Measurements from ENCODE around the gene ANO4.

Gene ANO4

GRCh38 chr12:101013993-101014392, 219.4 kb downstream of the ANO4 start:
- in situ Hi-C loops (cut with MboI; ENCODE audit: low pct_unique_long_range_greater_than_20kb, low sequenced_read_pairs), result no loop called here
- no peak for DNase-seq

GRCh38 chr12:101015044-101015443, 220.5 kb downstream of the ANO4 start:
- DNase-seq, result no peak
- in situ Hi-C loops (cut with MboI; ENCODE audit: low pct_unique_long_range_greater_than_20kb, low sequenced_read_pairs), result no loop called here

GRCh38 chr12:101018540-101018939, 224.0 kb downstream of the ANO4 start:
- in situ Hi-C loops (cut with MboI; ENCODE audit: low pct_unique_long_range_greater_than_20kb, low sequenced_read_pairs), result no loop called here
- no peak for DNase-seq

- in situ Hi-C loops (cut with MboI; ENCODE audit: low pct_unique_long_range_greater_than_20kb, low sequenced_read_pairs), result no loop called here
- no peak for DNase-seq
Observed at GRCh38 chr12:101019201-101019600, 224.6 kb downstream of the ANO4 start.

- in situ Hi-C loops (cut with MboI; ENCODE audit: low pct_unique_long_range_greater_than_20kb, low sequenced_read_pairs), result no loop called here
- DNase-seq, result no peak
Observed at GRCh38 chr12:101019667-101020066, 225.1 kb downstream of the ANO4 start.

GRCh38 chr12:101021442-101021841, 226.9 kb downstream of the ANO4 start:
- DNase-seq, result no peak
- in situ Hi-C loops (cut with MboI; ENCODE audit: low pct_unique_long_range_greater_than_20kb, low sequenced_read_pairs), result no loop called here

- in situ Hi-C loops (cut with MboI; ENCODE audit: low pct_unique_long_range_greater_than_20kb, low sequenced_read_pairs), result no loop called here
- no peak for DNase-seq
Observed at GRCh38 chr12:101021911-101022388, 227.4 kb downstream of the ANO4 start.

- DNase-seq, result no peak
- in situ Hi-C loops (cut with MboI; ENCODE audit: low pct_unique_long_range_greater_than_20kb, low sequenced_read_pairs), result no loop called here
Observed at GRCh38 chr12:101027200-101027599, 232.6 kb downstream of the ANO4 start.

GRCh38 chr12:101027816-101028215, 233.2 kb downstream of the ANO4 start:
- in situ Hi-C loops (cut with MboI; ENCODE audit: low pct_unique_long_range_greater_than_20kb, low sequenced_read_pairs), result no loop called here
- no peak for DNase-seq

GRCh38 chr12:101038289-101038871, 243.8 kb downstream of the ANO4 start:
- no peak for DNase-seq
- in situ Hi-C loops (cut with MboI; ENCODE audit: low pct_unique_long_range_greater_than_20kb, low sequenced_read_pairs), result no loop called here

- in situ Hi-C loops (cut with MboI; ENCODE audit: low pct_unique_long_range_greater_than_20kb, low sequenced_read_pairs), result no loop called here
- DNase-seq, result no peak
Observed at GRCh38 chr12:101039848-101040531, 245.4 kb downstream of the ANO4 start.

GRCh38 chr12:101040936-101041335, 246.4 kb downstream of the ANO4 start:
- DNase-seq, result no peak

GRCh38 chr12:101042211-101042610, 247.6 kb downstream of the ANO4 start:
- in situ Hi-C loops (cut with MboI; ENCODE audit: low pct_unique_long_range_greater_than_20kb, low sequenced_read_pairs), result no loop called here
- DNase-seq, result no peak

More at GRCh38 chr12:101040936-101041335, 246.4 kb downstream of the ANO4 start:
- in situ Hi-C loops (cut with MboI; ENCODE audit: low pct_unique_long_range_greater_than_20kb, low sequenced_read_pairs), result no loop called here

- in situ Hi-C loops (cut with MboI; ENCODE audit: low pct_unique_long_range_greater_than_20kb, low sequenced_read_pairs), result no loop called here
- DNase-seq, result no peak
Observed at GRCh38 chr12:101044512-101045059, 250.0 kb downstream of the ANO4 start.

- in situ Hi-C loops (cut with MboI; ENCODE audit: low pct_unique_long_range_greater_than_20kb, low sequenced_read_pairs), result no loop called here
- no peak for DNase-seq
Observed at GRCh38 chr12:101045486-101046464, 251.2 kb downstream of the ANO4 start.

- DNase-seq, result no peak
- in situ Hi-C loops (cut with MboI; ENCODE audit: low pct_unique_long_range_greater_than_20kb, low sequenced_read_pairs), result no loop called here
Observed at GRCh38 chr12:101047652-101048051, 253.1 kb downstream of the ANO4 start.

GRCh38 chr12:101050631-101051030, 256.1 kb downstream of the ANO4 start:
- in situ Hi-C loops (cut with MboI; ENCODE audit: low pct_unique_long_range_greater_than_20kb, low sequenced_read_pairs), result no loop called here
- DNase-seq, result no peak

- in situ Hi-C loops (cut with MboI; ENCODE audit: low pct_unique_long_range_greater_than_20kb, low sequenced_read_pairs), result no loop called here
- no peak for DNase-seq
Observed at GRCh38 chr12:101051151-101051550, 256.6 kb downstream of the ANO4 start.

GRCh38 chr12:101051901-101052550, 257.4 kb downstream of the ANO4 start:
- no peak for DNase-seq
- in situ Hi-C loops (cut with MboI; ENCODE audit: low pct_unique_long_range_greater_than_20kb, low sequenced_read_pairs), result no loop called here

All from KBM-7 (cell line).